Naive B cell (primary cell): Measurements from ENCODE around the gene ARHGEF39. TPM values are rescaled to one million over a fixed set of nuclear protein-coding genes. Genes with fewer than 3 reads are reported as not detected.

Experiments used
- ATAC-seq, 2 donors: fragments of 150-1000 bp; cut with Tn5 transposase; 2 replicates each; pipeline ENCODE4 v1.10.0; 2021; ENCODE audit warnings: low read depth in 2 of 2, mild to moderate bottlenecking in 2 of 2, moderate library complexity in 2 of 2
- DNase-seq: peaks from one replicate; pipeline ENCODE4 v3.0.0; 2022
- H3K27ac Mint-ChIP-seq, 6 donors: one replicate each; pipeline ENCODE4 v1.8.0; 2020 to 2022; ENCODE audit warnings: mild to moderate bottlenecking in 6 of 6, mixed read lengths in 6 of 6, moderate library complexity in 5 of 6, inconsistent platforms in 2 of 6
- H3K27me3 Mint-ChIP-seq, 3 donors: one replicate each; pipeline ENCODE4 v1.8.0; 2021 to 2022; ENCODE audit warnings: mixed read lengths in 3 of 3, mild to moderate bottlenecking in 1 of 3
- H3K36me3 Mint-ChIP-seq, 2 donors: one replicate each; pipeline ENCODE4 v1.8.0; 2020 to 2022; ENCODE audit warnings: mixed read lengths in 2 of 2, inconsistent platforms in 1 of 2, mild to moderate bottlenecking in 1 of 2
- H3K4me1 Mint-ChIP-seq, 3 donors: one replicate each; pipeline ENCODE4 v1.8.0; 2020 to 2022; ENCODE audit warnings: mixed read lengths in 3 of 3, inconsistent platforms in 1 of 3, mild to moderate bottlenecking in 1 of 3, moderate library complexity in 1 of 3
- H3K4me3 Mint-ChIP-seq, 8 donors: one replicate each; pipeline ENCODE4 v1.8.0; 2020 to 2022; ENCODE audit warnings: mild to moderate bottlenecking in 8 of 8, mixed read lengths in 8 of 8, moderate library complexity in 8 of 8, inconsistent platforms in 2 of 8
- H3K9me3 Mint-ChIP-seq, 7 donors: one replicate each; pipeline ENCODE4 v1.8.0; 2020 to 2022; ENCODE audit warnings: mixed read lengths in 7 of 7, mild to moderate bottlenecking in 5 of 7, inconsistent platforms in 2 of 7, moderate library complexity in 1 of 7
- polyA plus RNA-seq, 6 donors: library from polyadenylated mRNA; unstranded; fragments of 300-500 nt; fragmentation: Illumina TruSeq; gene quantifications; one replicate each; pipeline ENCODE4 v1.2.3, GENCODE V29; 2021; ENCODE audit warnings: low read depth in 6 of 6

ARHGEF39 gene
- polyA plus RNA-seq, 6 donors from 2014 or later, result 0.90 to 4.0 (median 2.4) TPM

DNA sequence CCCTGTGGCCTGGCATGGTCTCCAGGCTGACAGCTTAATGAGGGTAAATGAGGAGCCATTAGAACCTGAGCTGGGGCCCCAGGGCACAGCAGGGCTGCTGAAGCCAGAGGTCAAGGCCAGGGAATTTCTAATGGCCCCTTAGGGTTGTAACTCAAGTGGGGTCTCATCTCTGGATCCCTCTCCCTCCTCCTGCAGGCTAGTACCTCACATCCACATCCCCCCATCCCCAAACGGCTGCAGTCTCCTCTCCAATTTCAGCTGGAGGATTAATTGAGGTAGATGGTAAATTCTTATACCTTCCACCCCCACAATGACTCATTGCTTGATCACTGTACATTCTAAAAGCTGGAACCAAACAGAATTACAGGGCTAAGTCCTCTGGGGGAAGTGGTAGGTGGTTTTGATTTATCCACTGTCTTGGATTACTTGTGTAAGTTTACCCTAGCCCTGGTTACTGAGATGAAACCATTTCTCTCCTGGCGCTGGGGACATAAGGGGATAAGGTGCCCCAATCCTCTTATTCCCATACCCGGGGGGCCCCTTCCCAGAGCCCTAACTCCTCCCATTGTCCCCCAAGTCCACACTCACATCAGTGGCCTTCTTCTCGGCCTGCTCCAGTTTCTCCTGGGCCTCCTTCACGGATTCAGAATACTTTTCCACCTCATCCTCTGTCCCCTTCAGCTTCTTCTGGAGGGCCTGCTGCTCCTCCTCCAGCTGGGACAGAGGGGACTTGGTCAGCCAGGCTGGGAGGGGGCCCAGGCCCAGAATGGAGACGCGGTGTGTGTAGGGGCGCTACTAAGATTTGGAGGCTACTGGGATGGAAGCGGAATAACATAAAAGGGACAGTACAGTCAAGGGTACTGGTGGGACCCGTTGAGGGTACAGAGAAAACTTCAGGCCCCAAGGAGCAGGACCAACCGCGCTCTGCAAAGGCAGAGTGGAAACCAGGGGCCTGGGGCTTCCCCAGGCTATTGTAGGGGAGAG lies 23.9 kb upstream of the ARHGEF39 start:
- H3K4me3 Mint-ChIP-seq, result peak overlapping the region; percentile 36 to 90 (median 66)
- no peak overlapping the region for H3K27ac Mint-ChIP-seq
- no peaks in the 10 kb centered on the region for H3K36me3 Mint-ChIP-seq
- H3K4me1 Mint-ChIP-seq, result peaks cover 13 to 16% (median 14%) of the 10 kb centered on the region in 3 donors
- ATAC-seq, result peak in 1 of 2 donors; percentile 25
- no peaks in the 10 kb centered on the region for H3K9me3 Mint-ChIP-seq
- H3K27me3 Mint-ChIP-seq, result no peaks in the 10 kb centered on the region
- DNase-seq, result no peak

DNA sequence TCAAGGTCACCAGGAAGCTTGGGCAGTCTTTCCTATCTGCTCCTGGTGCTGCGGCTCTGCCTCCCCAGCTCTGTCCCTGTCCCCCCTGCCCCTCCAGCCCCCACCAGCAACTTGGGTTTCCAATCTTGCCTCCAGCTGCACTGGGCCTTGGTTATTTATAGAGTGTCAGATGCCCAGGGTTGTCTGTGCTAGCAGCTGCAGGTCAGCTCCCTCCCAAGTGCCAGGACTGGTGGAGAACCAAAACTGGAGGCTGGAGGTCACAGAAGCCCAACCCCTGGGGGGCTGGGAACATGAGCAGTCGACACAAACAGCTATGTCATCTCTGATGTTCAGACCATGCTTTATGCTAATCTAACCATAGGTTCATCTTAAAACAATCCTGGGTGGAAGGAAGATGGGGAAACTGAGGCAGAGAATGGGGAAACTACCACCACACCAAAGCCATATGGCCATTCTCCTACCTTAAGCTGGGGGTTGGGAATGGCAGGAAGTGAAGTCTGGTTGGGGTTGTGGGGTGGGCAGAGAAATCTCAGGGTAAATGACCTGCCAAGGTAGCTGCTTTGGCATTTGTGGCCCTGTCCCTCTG lies 23.1 kb upstream of the ARHGEF39 start:
- Mint-ChIP-seq H3K27ac (no peak overlapping the region), H3K27me3 (no peaks in the 10 kb centered on the region), H3K36me3 (no peaks in the 10 kb centered on the region)

DNA sequence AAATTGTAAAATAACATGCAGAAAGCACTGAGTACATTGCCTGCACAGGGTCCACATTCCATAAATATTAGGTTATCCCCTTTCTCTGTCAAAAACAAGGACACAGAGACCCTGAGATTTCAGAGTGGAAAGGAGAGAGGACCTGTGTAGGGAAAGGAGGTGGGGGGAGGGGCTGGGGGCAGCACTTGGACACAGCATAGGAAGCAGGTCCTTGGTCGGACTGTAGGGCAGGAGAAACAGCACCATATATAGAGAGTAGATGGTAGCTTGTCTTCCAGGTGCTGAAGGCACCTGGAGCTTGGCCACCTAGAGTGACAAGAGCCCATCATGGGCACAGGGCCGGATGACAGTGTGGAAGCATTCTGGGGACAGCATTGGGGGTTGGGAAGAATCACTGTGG lies 22.3 kb upstream of the ARHGEF39 start:
- no peak for ATAC-seq
- Mint-ChIP-seq H3K4me3 (peak overlapping the region in 2 of 8 donors; percentile 8 to 23), H3K4me1 (peaks cover 15 to 20% (median 16%) of the 10 kb centered on the region in 3 donors), H3K27me3 (no peaks in the 10 kb centered on the region), H3K27ac (peak overlapping the region in 1 of 6 donors; percentile 3), H3K36me3 (no peaks in the 10 kb centered on the region), H3K9me3 (no peaks in the 10 kb centered on the region)
- no peak for DNase-seq

More for the DNA sequence above, 23.1 kb upstream of the ARHGEF39 start:
- H3K4me3 Mint-ChIP-seq, result peak overlapping the region in 5 of 8 donors; percentile 24 to 59 (median 51)
- H3K4me1 Mint-ChIP-seq, result peaks cover 14 to 16% (median 15%) of the 10 kb centered on the region in 3 donors
- DNase-seq, result no peak
- ATAC-seq, result no peak
- H3K9me3 Mint-ChIP-seq, result no peaks in the 10 kb centered on the region

DNA sequence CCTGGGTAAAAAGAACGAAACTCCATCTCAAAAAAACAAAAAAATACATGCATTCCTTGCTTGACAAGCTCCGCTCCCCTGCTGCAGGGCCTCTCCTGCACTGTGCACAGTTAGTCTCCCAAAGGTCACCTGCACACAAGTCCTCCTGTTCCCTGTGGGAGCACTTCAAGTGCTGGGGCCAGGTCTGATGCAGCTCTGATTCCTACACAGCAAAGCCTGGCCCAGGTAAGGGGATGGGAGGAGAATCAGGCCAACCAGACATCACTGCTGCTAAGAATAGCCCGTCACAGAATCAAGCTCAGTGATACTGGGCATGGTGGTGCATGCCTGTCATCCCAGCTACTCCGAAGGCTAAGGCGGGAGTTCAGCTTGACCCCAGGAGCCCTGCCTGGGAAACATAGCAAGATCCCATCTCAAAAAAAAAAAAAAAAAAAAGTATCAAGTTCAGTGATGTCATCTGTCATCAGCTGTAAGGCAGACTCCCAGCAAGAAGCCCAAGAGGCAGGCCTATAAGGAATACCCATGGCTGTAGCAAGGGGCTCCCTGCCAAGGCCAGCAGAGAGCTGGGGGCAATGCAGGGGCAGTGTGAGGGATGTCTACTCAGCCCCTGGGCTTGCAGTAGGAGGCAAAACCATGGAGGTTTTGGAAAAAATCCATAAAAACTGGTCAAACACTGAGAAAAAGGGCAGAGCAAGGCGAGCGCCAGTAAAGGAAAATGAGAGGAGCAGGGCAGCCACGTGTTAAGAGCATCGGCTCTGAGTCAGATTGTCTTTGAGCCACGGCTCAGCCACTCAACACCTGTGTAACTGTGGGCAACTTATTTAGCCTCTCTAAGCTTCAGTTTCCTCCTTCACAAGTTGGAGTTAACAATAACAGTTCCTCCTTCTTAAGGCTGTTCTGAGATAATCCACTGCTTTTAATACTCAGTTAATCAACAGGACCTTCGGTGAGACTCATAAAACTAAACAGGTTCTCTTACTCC lies 21.5 kb upstream of the ARHGEF39 start:
- no peaks in the 10 kb centered on the region for H3K36me3 Mint-ChIP-seq
- no peaks in the 10 kb centered on the region for H3K27me3 Mint-ChIP-seq
- no peak overlapping the region for H3K27ac Mint-ChIP-seq
- H3K4me1 Mint-ChIP-seq, result peaks cover 9 to 20% (median 12%) of the 10 kb centered on the region in 3 donors
- H3K9me3 Mint-ChIP-seq, result no peaks in the 10 kb centered on the region
- H3K4me3 Mint-ChIP-seq, result peak overlapping the region in 2 of 8 donors; percentile 12 to 62
- ATAC-seq (no peak), DNase-seq (no peak)

DNA sequence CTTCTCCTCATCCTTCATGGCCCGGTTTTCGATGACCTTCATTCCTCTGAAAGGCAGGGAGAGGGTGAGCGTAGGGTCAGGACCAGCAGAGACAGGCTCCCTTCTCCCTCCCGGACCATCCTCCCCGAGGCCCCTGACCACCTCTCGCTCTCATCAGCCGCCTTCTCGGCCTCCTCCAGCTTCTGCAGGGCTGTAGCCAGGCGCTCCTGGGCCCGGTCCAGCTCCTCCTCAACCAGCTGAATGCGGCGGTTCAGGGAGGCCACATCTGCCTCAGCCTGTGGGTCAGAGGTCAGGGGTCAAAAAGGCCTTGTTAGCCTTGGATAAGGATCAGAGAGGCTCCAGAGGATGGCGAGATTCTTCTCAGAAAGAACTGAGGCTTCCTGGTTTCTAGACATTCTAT lies 20.5 kb upstream of the ARHGEF39 start:
- no peak overlapping the region for H3K4me3 Mint-ChIP-seq
- H3K36me3 Mint-ChIP-seq, result no peaks in the 10 kb centered on the region
- H3K9me3 Mint-ChIP-seq, result no peaks in the 10 kb centered on the region
- H3K27ac Mint-ChIP-seq, result no peak overlapping the region
- ATAC-seq (no peak), DNase-seq (no peak)
- H3K4me1 Mint-ChIP-seq, result peaks cover 4 to 21% (median 9%) of the 10 kb centered on the region in 3 donors
- peaks cover 0 to 3% (median 0%) of the 10 kb centered on the region in 3 donors for H3K27me3 Mint-ChIP-seq

DNA sequence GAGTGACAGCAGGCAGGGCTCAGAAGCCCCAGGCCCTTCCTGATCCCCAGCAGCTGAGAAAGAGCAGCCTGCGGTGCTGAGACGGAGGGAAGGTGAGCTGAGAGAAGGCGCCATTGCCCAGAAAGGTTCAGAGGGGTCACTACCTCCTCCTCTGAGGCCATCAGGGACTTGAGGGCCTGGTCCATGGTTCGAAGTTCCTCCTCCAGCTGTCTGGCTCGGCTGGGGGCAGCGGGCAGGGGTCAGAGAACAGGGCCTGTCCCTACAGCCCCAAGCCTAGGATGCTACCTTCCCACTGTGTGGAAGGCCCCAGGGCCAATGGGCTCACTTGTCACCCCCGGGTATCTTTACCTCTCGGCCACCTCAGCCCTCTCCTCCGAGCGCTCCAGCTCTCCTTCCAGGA lies 19.9 kb upstream of the ARHGEF39 start:
- Mint-ChIP-seq H3K27ac (no peak overlapping the region), H3K9me3 (no peaks in the 10 kb centered on the region), H3K4me3 (no peak overlapping the region), H3K36me3 (no peaks in the 10 kb centered on the region), H3K27me3 (peaks cover 0 to 3% (median 0%) of the 10 kb centered on the region in 3 donors), H3K4me1 (peaks cover 10 to 25% (median 15%) of the 10 kb centered on the region in 3 donors)
- no peak for DNase-seq
- ATAC-seq, result no peak

DNA sequence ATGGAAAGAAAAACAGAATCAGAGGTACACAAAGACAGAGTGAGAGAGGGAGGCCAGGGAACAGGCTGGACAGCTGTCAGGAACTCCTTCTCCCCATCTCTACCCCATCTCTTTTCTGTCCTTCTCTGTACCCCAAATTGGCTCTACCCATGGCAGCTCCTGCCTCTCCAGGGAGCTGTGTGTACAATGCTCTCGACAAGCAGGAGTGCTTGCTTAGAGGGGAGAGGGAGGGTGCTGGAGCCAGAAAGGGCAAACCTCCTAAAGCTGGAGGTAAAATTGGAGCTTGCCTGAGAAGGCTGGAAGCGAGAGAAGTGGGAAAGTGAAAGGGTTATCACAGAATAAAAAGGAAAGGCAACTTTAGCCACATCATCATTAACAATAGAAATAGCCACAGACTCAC lies 18.3 kb upstream of the ARHGEF39 start:
- Mint-ChIP-seq H3K27ac (peak overlapping the region in 2 of 6 donors; percentile 58 to 67), H3K4me1 (peaks cover 11 to 23% (median 13%) of the 10 kb centered on the region in 3 donors), H3K27me3 (peaks cover 0 to 3% (median 0%) of the 10 kb centered on the region in 3 donors), H3K9me3 (no peaks in the 10 kb centered on the region), H3K4me3 (no peak overlapping the region), H3K36me3 (no peaks in the 10 kb centered on the region)
- ATAC-seq (no peak), DNase-seq (no peak)

DNA sequence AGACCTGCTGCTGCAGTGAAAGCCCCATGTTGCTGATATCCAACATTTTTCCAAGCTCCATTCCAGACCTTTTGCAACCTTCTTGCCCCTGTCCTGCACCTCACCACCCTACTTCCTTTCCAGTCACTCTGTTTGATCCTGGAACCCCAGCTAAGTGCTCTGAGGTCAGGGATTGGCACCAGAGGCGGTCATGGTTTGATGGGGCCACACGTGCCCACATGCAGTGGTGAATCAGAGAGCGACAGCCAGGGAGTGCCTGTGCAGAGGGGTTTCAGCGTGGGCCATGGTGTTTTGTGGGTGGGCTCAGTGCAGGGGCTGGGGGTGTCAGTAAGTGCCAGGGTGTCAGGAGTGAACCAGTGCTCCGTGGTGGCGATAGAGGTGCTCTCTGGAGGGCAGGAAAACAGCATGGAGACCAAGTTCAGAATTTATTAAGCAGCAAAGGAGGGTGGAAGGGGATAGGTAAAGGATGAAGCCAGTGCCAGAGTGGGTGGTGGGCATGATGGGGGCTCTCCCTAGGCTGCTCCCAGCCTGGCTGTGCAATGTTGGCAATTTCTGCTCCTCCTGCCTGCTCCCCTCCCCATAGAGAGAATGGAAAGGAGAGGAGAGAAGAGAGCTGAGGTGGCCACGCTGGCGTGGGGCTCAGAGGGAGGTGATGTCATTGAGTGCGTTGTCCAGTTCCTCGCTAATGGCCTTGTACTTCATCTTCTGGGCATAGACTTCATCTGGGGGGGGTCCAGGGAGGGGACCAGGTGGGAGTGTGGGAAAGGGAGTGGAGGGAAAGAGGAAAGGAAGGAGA lies 17.7 kb upstream of the ARHGEF39 start:
- peak overlapping the region in 2 of 6 donors; percentile 10 to 58 for H3K27ac Mint-ChIP-seq
- ATAC-seq (no peak), DNase-seq (no peak)
- H3K27me3 Mint-ChIP-seq, result peaks cover 0 to 3% (median 0%) of the 10 kb centered on the region in 3 donors
- H3K36me3 Mint-ChIP-seq, result no peaks in the 10 kb centered on the region
- no peak overlapping the region for H3K4me3 Mint-ChIP-seq
- peaks cover 11 to 23% (median 13%) of the 10 kb centered on the region in 3 donors for H3K4me1 Mint-ChIP-seq
- H3K9me3 Mint-ChIP-seq, result no peaks in the 10 kb centered on the region

DNA sequence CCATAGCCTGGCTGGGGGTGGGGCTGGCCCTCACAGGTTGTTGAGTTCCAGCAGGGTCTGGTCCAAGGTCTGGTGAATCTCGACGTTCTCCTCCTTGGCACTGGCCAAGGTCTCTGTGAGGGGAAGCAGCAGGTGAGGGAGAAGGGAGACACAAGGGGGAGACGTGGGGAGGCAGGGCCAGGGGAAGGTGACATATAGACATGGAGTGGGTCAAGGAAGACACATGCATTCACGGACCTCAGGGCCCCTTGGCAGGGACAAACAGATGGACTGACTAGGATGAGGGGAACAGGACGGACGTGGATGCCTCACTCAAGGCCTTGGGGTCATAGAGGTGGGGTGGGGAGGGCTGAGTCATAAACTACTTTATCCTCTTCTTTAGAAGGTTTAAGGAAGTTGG lies 17.1 kb upstream of the ARHGEF39 start:
- ATAC-seq (no peak), DNase-seq (no peak)
- Mint-ChIP-seq H3K27ac (no peak overlapping the region), H3K4me3 (no peak overlapping the region), H3K9me3 (no peaks in the 10 kb centered on the region), H3K4me1 (peaks cover 11 to 23% (median 13%) of the 10 kb centered on the region in 3 donors), H3K27me3 (peaks cover 0 to 3% (median 0%) of the 10 kb centered on the region in 3 donors), H3K36me3 (no peaks in the 10 kb centered on the region)

DNA sequence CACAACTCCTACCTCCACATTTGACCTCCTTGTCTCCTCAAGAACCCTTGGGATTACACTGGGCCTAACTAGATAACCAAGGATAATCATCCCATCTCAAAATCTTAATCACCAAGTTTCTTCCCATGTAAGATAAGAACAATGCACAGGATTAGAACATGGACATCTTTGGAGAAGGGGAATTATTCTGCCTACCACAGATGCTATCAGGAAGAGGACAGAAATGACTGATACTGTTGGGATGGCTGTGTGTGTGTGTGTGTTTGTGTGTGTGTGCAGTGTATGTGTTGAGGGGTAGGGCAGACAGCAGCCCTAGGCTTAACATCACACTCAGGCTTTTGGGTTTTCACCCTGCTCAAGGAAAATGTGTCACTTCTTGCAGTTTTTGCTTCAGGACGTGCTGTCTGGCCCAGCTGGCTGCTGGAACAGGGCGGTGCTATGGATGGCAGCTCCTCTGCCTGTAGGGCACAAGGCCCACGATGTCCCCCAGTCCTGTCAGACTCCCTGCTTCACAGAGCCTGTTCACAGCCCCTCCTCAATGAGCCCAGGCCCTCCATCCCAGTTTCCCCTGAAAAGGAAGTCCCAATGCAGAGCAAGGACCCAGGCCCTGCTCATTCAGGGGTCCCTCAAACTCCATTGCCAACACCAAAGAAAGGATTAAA lies 16.5 kb upstream of the ARHGEF39 start:
- no peaks in the 10 kb centered on the region for H3K9me3 Mint-ChIP-seq
- DNase-seq (no peak), ATAC-seq (no peak)
- peak overlapping the region in 2 of 8 donors; percentile 2 to 9 for H3K4me3 Mint-ChIP-seq
- peaks cover 2 to 3% (median 3%) of the 10 kb centered on the region in 3 donors for H3K27me3 Mint-ChIP-seq
- no peaks in the 10 kb centered on the region for H3K36me3 Mint-ChIP-seq
- no peak overlapping the region for H3K27ac Mint-ChIP-seq
- H3K4me1 Mint-ChIP-seq, result peaks cover 13 to 24% (median 14%) of the 10 kb centered on the region in 3 donors

DNA sequence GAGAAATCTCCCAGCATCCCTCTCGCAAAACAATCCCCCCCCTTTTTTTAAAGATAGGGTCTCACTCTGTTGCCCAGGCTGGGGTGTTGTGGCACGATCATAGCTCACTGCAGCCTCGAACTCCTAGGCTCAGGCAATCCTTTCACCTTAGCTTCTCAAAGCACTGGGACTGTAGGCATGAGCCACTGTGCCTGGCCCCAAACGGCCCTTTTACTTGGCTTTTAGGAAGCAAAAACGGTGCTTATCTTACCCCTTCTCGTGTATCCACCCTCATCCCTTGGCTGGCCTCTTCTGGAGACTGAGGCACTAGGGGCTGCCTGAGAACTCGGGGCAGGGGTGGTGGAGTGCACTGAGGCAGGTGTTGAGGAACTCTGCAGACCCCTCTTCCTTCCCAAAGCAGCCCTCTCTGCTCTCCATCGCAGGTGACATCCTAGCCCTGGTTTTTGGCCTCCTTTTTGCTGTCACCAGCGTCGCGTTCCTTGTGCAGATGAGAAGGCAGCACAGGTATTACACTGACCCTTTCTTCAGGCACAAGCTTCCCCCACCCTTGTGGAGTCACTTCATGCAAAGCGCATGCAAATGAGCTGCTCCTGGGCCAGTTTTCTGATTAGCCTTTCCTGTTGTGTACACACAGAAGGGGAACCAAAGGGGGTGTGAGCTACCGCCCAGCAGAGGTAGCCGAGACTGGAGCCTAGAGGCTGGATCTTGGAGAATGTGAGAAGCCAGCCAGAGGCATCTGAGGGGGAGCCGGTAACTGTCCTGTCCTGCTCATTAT lies 15.5 kb upstream of the ARHGEF39 start:
- no peak for DNase-seq
- Mint-ChIP-seq H3K36me3 (no peaks in the 10 kb centered on the region), H3K4me3 (no peak overlapping the region), H3K27me3 (peaks cover 3 to 7% (median 6%) of the 10 kb centered on the region in 3 donors), H3K4me1 (peaks cover 19 to 30% (median 20%) of the 10 kb centered on the region in 3 donors), H3K9me3 (no peaks in the 10 kb centered on the region), H3K27ac (no peak overlapping the region)
- ATAC-seq, result peak; percentile 30 to 75
